Astrocyte of the cerebellum (primary cell): Measurements from ENCODE around the gene AVP.

Experiments used
- DNase-seq: peaks from one replicate; pipeline ENCODE4 v3.0.0-alpha.2; 2011; ENCODE audit warnings: low read depth
- H3K4me3 ChIP-seq: 2 replicates; pipeline ENCODE4 v1.5.1; 2011; ENCODE audit warnings: mild to moderate bottlenecking, low read depth, low read length, moderate library complexity
- CTCF ChIP-seq: IDR thresholded peaks from 2 replicates; pipeline ENCODE4 v1.5.1; 2012; ENCODE audit warnings: low read length, low read depth, moderate library complexity, mild to moderate bottlenecking; ENCODE audit errors: missing control alignments
- in situ Hi-C: cut with HindIII; loops from 2 replicates; pipeline ENCODE4 v1.10.0; 2017; ENCODE audit warnings: low sequenced_read_pairs

The AVP gene

GRCh38 chr20:3109350-3110302, 25.1 kb upstream of the AVP start:
- DNase-seq: no peak
- in situ Hi-C loops: no loop called here
- TF ChIP-seq CTCF: no peak
- H3K4me3 ChIP-seq: no peak overlapping the region

GRCh38 chr20:3107464-3108025, 23.0 kb upstream of the AVP start:
- DNase-seq: no peak
- H3K4me3 ChIP-seq: no peak overlapping the region
- no peak for TF ChIP-seq CTCF
- in situ Hi-C loops: no loop called here

GRCh38 chr20:3106658-3107463, 22.3 kb upstream of the AVP start:
- in situ Hi-C loops: no loop called here
- no peak overlapping the region for H3K4me3 ChIP-seq
- TF ChIP-seq CTCF: no peak
- DNase-seq: no peak

- no peak for DNase-seq
- TF ChIP-seq CTCF: no peak
- H3K4me3 ChIP-seq: no peak overlapping the region
- in situ Hi-C loops: no loop called here
These were observed 21.7 kb upstream of the AVP start for GRCh38 chr20:3106185-3106584.

GRCh38 chr20:3105256-3106137, 21.0 kb upstream of the AVP start:
- no peak for TF ChIP-seq CTCF
- H3K4me3 ChIP-seq: no peak overlapping the region
- in situ Hi-C loops: no loop called here
- DNase-seq: no peak
